Lower leg skin (tissue), 3 donors: ENCODE measurements around the gene DTX4.

Experiments
- CTCF ChIP-seq, 3 donors: fragments of 450-650 bp; IDR thresholded peaks; one replicate each; pipeline ENCODE4 v1.5.1; 2016; ENCODE audit warnings: antibody characterized with exemption in 3 of 3, mild to moderate bottlenecking in 3 of 3, moderate library complexity in 2 of 3
- POLR2A ChIP-seq, 2 donors: fragments of 450-650 bp; IDR thresholded peaks; one replicate each; pipeline ENCODE4 v1.6.1; 2016 to 2017; ENCODE audit warnings: antibody characterized with exemption in 2 of 2, mild to moderate bottlenecking in 1 of 2, moderate library complexity in 1 of 2

- TF ChIP-seq CTCF (IDR thresholded peaks at IDR 0.05) (no peak), POLR2A (IDR thresholded peaks at IDR 0.05) (no peak)
Observed at GRCh38 chr11:59151761-59152160, 20.2 kb upstream of the DTX4 start.
